Glomerular visceral epithelial cell (primary cell): Measurements from ENCODE around the gene RPS27L.

ENCODE experiments used
- DNase-seq: peaks from one replicate; pipeline ENCODE4 v3.0.0-alpha.2; 2016; ENCODE audit errors: extremely low spot score

The RPS27L gene

GRCh38 chr15:63188247-63188925 lies 31.1 kb upstream of the RPS27L start:
- DNase-seq = no peak

DNA sequence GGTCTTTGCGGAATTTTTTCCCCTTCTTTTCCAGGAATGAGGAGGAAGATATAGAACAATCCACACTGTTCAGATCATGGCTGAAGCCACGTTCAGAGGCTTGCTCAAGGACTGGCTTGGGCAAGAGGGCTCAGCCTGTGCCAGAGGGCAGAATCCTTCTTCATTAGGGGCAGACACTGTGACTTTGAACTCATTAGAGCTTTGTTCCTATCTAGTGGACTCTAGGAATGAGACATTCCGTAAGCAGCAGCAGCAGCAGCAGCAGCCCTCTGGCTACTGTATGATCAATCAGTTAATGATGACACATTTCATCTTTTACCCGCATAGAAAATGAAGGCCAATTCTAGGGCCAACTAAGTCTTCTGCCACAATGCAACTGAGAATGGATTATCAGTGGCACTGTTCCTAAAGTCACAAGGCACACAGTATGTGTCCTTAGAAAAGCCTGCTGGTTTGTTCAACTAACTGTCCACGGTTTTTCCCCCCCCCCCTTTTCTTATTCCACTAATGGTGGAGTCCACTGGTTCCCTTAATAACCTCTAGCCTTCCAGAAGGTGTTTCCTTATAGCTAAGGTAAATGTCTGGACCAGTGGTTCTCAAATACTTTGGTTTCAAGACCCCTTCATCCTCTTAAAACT lies 30.4 kb upstream of the RPS27L start:
- no peak for DNase-seq

- no peak for DNase-seq
These were observed 28.8 kb upstream of the RPS27L start for GRCh38 chr15:63186065-63186464.

DNA sequence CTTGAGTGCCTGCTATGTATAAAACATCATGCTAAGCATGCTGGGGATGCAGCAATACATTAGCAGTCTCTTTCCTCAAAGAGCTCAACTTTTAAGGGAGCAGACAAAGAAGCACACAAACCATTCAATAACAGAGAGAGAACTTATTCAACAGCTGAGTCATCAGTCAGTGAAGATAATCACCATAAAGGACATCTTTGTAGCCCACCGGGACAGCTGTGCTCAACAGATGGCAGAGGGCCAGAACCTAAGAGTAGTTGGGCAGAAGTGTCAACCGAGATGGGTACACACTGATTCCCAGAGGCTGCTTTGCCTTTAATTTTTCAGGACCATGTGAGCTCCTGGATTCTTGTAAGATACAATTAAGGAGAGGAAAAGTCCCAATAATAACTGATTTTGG lies 27.9 kb upstream of the RPS27L start:
- DNase-seq = no peak

GRCh38 chr15:63181648-63182047 lies 24.4 kb upstream of the RPS27L start:
- no peak for DNase-seq

DNA sequence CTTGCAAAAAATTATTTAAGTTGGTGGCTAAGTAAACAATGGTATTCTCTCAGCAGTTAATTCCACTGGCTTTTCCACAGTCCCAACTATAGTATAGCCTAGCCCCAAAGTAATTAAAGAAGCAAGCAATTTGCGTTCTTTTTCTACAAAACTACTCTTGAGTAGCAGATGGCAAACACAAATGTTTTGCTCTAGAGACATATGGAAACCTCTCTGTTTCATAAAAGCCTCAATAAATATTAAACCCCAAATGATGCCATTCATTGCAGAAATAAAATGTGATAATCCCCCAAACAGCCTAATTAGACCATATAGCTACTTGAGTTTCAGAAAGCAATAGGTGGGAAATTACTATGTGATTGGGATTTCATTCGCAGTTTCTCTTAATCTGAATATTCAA lies 23.5 kb upstream of the RPS27L start:
- DNase-seq = no peak

DNA sequence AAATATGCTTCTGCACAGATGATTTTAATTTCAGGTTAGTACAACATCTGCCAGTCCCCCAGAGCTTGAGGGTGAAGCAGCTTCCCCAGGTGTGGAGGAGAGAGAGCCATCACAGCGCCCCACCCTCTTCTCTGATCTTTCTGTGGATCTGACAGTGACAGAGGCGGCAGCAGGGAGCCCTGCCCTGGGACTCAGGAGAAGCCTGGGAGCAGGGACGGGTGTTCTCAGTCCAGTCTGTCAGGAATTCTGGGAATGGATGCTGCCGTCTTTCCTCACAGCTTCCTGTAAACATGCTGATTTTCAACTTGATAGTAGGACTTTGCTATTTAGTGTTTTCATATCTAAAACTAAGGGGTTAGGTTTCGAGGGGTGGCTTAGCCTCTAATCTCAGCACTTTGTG lies 20.8 kb upstream of the RPS27L start:
- DNase-seq = no peak

GRCh38 chr15:63176302-63176701 lies 19.0 kb upstream of the RPS27L start:
- peak; percentile 23 for DNase-seq

- no peak for DNase-seq
These were observed 15.7 kb upstream of the RPS27L start for GRCh38 chr15:63172851-63173451.

- DNase-seq = no peak
These were observed 15.1 kb upstream of the RPS27L start for GRCh38 chr15:63172376-63172775.

GRCh38 chr15:63169788-63170187 lies 12.5 kb upstream of the RPS27L start:
- DNase-seq = no peak

GRCh38 chr15:63166219-63166618 lies 8.9 kb upstream of the RPS27L start:
- no peak for DNase-seq

- no peak for DNase-seq
These were observed 8.0 kb upstream of the RPS27L start for GRCh38 chr15:63165166-63165859.

DNA sequence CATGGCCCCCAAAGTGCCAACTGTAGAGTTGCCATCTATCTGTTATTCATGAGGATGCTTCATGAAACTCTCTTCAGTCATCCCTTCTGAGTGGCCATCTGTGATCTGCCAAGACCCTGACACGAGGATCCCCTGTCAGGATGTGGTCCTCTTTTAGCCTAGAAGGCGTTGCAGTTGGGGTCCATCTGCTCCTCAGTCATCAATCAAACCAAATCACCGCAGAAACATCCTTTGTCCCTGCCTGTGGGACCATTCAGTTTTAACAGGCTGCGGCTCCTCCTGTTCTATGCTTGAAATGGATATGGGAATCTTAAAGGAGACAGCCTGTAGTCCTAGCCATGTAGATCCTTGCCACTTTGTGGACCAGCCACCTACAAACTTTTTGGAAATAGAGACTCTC lies 5.9 kb upstream of the RPS27L start:
- no peak for DNase-seq

DNA sequence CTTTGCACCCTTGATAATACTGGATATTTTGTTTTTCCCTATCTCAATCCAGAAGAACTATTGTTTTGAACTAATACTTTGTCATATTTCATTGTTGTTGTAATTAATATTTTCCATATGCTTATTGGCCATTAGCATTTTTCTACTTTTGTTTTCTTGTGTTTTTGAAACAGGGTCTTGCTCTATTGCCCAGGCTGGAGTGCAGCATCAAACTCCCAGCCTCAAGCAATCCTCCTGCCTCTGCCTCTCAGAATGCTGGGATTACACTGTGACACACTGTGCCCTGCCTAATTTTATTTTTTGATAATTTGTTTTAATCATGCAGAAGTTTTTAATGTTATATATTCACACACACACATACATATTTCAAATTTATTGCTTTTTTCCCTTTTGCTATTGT lies 3.4 kb upstream of the RPS27L start:
- no peak for DNase-seq

DNA sequence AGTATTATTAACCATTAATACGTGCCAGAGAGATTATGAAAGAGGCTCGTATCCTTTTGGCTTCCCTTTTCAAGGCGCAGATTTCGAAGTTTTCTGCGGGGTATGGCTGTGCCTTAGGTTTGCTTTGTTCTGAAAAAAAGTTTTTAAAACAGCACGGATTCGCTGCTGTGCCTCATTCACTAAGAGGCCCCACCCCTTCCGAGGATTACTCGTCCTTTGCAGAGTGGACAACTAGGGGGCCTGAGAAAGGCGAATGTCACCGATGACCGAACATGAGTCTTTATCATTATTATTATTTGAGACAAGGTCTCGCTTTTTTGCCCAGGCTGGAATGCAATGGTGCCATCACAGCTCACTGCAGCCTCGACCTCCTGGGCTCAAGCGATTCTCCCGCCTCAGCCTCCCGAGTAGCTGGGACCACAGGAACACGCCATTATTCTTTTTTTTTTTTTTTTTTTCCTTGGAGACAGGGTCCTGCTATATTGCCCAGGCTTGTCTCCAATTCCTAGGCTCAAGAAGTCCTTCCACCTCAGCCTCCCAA lies 684 bp upstream of the RPS27L start:
- DNase-seq = peak; percentile 77

DNA sequence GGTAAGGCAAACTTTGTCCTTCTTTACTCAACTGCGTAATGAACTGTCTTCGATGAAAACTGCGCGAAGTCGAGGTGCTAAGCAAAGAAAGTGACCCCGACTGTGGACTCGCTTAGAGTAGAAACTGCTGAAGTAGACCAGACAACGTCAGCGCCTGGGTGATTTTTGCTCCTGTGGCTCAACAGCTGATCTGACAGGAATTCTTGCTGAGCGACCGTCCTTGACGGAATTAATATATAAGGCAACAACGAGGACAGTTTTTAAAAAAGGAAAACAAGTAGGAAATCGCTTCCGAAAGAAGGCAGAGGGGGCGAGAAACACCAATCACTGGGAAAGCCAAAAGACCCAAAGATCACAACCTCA lies 541 bp downstream of the RPS27L start:
- peak; percentile 81 for DNase-seq

- peak; percentile 15 for DNase-seq
These were observed 1.1 kb downstream of the RPS27L start for GRCh38 chr15:63156086-63156710.

- DNase-seq = no peak
These were observed 1.8 kb downstream of the RPS27L start for GRCh38 chr15:63155486-63155885.

DNA sequence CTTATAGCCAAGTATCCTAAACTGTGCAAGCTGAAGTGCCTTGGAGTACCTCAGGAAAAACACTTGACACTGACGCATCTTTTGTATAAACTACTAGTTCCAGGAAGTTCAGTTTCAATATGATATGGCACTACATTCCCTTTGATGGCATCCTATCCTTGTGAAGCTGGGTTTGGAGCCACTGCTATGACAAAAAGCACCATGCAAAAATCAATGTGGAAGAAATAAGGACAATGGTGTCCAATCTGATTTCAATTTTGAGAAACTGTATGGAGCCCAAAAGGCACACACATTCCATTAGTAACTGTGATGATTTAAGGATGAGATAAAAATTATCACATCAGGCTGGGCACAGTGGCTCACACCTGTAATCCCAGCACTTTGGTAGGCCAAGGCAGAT lies 5.6 kb downstream of the RPS27L start:
- no peak for DNase-seq

DNA sequence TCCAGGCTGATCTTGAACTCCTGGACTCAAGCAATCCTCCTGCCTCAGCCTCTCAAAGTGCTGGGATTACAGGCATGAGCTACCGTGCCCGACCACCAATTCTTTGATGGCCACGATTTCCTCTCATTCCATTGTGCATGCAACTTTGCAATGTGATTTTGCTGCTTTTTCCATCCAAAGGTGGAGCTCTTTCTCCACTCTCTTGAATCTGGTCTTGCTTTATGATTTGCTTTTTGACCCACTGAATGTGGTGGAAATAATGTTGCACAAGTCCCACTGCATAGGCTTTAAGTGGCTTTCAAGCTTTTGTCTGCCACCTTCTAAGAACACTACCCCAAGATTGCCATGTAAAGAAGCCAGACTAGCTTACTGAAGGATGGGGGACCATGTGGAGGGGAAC lies 10.6 kb downstream of the RPS27L start:
- DNase-seq = no peak

DNA sequence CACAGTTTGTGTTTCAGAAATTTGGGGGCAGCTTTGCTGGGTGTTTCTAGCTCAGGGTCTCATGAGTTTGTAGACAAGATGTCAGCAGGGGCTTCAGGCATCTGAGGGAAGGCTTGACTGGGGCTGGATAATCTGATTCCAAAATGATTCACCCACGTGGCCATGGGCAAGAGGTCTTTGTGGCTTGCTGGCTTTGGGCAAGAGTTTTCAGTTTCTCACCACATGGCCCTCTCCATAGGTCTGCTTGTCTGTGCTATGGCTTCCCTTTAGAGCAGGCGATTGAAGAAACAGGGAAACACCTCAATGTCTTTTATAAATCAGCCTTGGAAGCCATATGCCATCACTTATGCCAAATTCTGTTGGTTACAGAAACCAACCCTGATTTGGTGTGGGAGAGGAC lies 11.9 kb downstream of the RPS27L start:
- DNase-seq = no peak
